Transverse colon (tissue), 3 donors: ENCODE measurements around the gene RHOBTB3.
"Not testable (repeated sequence)": the region's sequence is repeated elsewhere in the genome, so short reads cannot be mapped to it uniquely, and the experiment has no call there.

Source experiments
- EP300 ChIP-seq: sonication (generic); formaldehyde crosslinking; IDR thresholded peaks from one replicate; pipeline ENCODE4 v1.6.1; 2017; ENCODE audit warnings: antibody characterized with exemption, low read depth
- POLR2A ChIP-seq: fragments of 450-650 bp; IDR thresholded peaks from one replicate; pipeline ENCODE4 v1.6.1; 2016; ENCODE audit warnings: antibody characterized with exemption, mild to moderate bottlenecking, moderate library complexity
- TF ChIP-seq, protein P1 (sequence below), 5 experiments: fragments of 200-600 bp in 3 of 5; fragments of 450-650 bp in 2 of 5; sonication (generic) in 3 of 5; IDR thresholded peaks; 1 replicate in 2 of 5; 2 replicates in 3 of 5; pipeline ENCODE4 v1.5.1; 2016 to 2017; ENCODE audit warnings: antibody characterized with exemption in 5 of 5, inconsistent platforms in 3 of 5, mild to moderate bottlenecking in 2 of 5, moderate library complexity in 1 of 5

GRCh38 chr5:95836971-95837370 lies 105.8 kb downstream of the RHOBTB3 start:
- TF ChIP-seq, protein P1, sequence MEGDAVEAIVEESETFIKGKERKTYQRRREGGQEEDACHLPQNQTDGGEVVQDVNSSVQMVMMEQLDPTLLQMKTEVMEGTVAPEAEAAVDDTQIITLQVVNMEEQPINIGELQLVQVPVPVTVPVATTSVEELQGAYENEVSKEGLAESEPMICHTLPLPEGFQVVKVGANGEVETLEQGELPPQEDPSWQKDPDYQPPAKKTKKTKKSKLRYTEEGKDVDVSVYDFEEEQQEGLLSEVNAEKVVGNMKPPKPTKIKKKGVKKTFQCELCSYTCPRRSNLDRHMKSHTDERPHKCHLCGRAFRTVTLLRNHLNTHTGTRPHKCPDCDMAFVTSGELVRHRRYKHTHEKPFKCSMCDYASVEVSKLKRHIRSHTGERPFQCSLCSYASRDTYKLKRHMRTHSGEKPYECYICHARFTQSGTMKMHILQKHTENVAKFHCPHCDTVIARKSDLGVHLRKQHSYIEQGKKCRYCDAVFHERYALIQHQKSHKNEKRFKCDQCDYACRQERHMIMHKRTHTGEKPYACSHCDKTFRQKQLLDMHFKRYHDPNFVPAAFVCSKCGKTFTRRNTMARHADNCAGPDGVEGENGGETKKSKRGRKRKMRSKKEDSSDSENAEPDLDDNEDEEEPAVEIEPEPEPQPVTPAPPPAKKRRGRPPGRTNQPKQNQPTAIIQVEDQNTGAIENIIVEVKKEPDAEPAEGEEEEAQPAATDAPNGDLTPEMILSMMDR (IDR thresholded peaks at IDR 0.05): not testable (repeated sequence)
- TF ChIP-seq POLR2A, EP300: not testable (repeated sequence)
